Measurements from ENCODE around the gene NPIPB13. TPM values are rescaled to one million over a fixed set of nuclear protein-coding genes. Genes with fewer than 3 reads are reported as not detected.
"Not testable (repeated sequence)": the region's sequence is repeated elsewhere in the genome, so short reads cannot be mapped to it uniquely, and the experiment has no call there.

Gene NPIPB13
- polyA plus RNA-seq, 1 donor from 2014 or later: 3.9 TPM

GRCh38 chr16:30205541-30206236, 42.6 kb downstream of the NPIPB13 start:
- H4K20me1 ChIP-seq (ENCODE audit: insufficient read depth); H3K36me3 ChIP-seq (ENCODE audit: insufficient read depth, low read length); H3K4me3 ChIP-seq (ENCODE audit: low read length); H3F3A ChIP-seq (ENCODE audit: insufficient read depth, low read length, poor library complexity, severe bottlenecking); H3K9ac ChIP-seq (ENCODE audit: low read length); H3K79me2 ChIP-seq (replicated peaks; ENCODE audit: insufficient read depth, low read length); H2AFZ ChIP-seq (ENCODE audit: low read depth, low read length); H3K9me2 ChIP-seq (ENCODE audit: insufficient read depth, low read length); H3K27me3 ChIP-seq (ENCODE audit: insufficient read depth, low read depth, low read length); H3K27ac ChIP-seq (ENCODE audit: low read length); H3K9me3 ChIP-seq (ENCODE audit: low read length); H3K4me2 ChIP-seq (ENCODE audit: low read length): not testable (repeated sequence)

GRCh38 chr16:30199608-30200343, 48.5 kb downstream of the NPIPB13 start:
- not testable (repeated sequence) for H3K36me3 ChIP-seq (ENCODE audit: insufficient read depth, low read length); H3K4me3 ChIP-seq (ENCODE audit: low read length); H3K4me2 ChIP-seq (ENCODE audit: low read length); H3K9me3 ChIP-seq (ENCODE audit: low read length); H4K20me1 ChIP-seq (ENCODE audit: insufficient read depth); H3F3A ChIP-seq (ENCODE audit: insufficient read depth, low read length, poor library complexity, severe bottlenecking); H3K9ac ChIP-seq (ENCODE audit: low read length); H2AFZ ChIP-seq (ENCODE audit: low read depth, low read length); H3K79me2 ChIP-seq (replicated peaks; ENCODE audit: insufficient read depth, low read length); H3K27me3 ChIP-seq (ENCODE audit: insufficient read depth, low read depth, low read length); H3K9me2 ChIP-seq (ENCODE audit: insufficient read depth, low read length); H3K27ac ChIP-seq (ENCODE audit: low read length)

GRCh38 chr16:30199049-30199448, 49.2 kb downstream of the NPIPB13 start, which contains the start of gene SULT1A3:
SULT1A3 (plus strand) TSS chr16:30199255; CDS start chr16:30200729, 1,474 bp downstream.
- H3F3A ChIP-seq (ENCODE audit: insufficient read depth, low read length, poor library complexity, severe bottlenecking); H3K79me2 ChIP-seq (replicated peaks; ENCODE audit: insufficient read depth, low read length); H3K4me2 ChIP-seq (ENCODE audit: low read length); H3K9me3 ChIP-seq (ENCODE audit: low read length); H3K9me2 ChIP-seq (ENCODE audit: insufficient read depth, low read length); H4K20me1 ChIP-seq (ENCODE audit: insufficient read depth); H3K27ac ChIP-seq (ENCODE audit: low read length); H2AFZ ChIP-seq (ENCODE audit: low read depth, low read length); H3K27me3 ChIP-seq (ENCODE audit: insufficient read depth, low read depth, low read length); H3K36me3 ChIP-seq (ENCODE audit: insufficient read depth, low read length); H3K9ac ChIP-seq (ENCODE audit: low read length); H3K4me3 ChIP-seq (ENCODE audit: low read length): not testable (repeated sequence)

Small RNAs within 50 kb of the gene (small RNA-seq; reads per million reads assigned to genes)
- 0 reads per million in 3 experiments for gene AC106782.4

Other genes with a start within 250 kb of the NPIPB13 start
- gene DOC2A, start 237.5 kb downstream of the NPIPB13 start, polyA plus RNA-seq: 7.3 and 8.5 TPM in 2 replicates
- gene C16orf92, start 225.3 kb downstream of the NPIPB13 start, polyA plus RNA-seq: not detected in 2 replicates
- gene TLCD3B, start 217.2 kb downstream of the NPIPB13 start, polyA plus RNA-seq: 18.9 and 21.7 TPM in 2 replicates
- 59.3 and 71.3 TPM in 2 replicates for gene ALDOA, start 182.7 kb downstream of the NPIPB13 start, polyA plus RNA-seq
- gene PPP4C, start 172.5 kb downstream of the NPIPB13 start, polyA plus RNA-seq: 173 and 184 TPM in 2 replicates
- gene TBX6, start 156.6 kb downstream of the NPIPB13 start, polyA plus RNA-seq: not detected in 2 replicates
- gene YPEL3, start 152.3 kb downstream of the NPIPB13 start, polyA plus RNA-seq: 76.9 and 90.1 TPM in 2 replicates
- gene GDPD3, start 134.9 kb downstream of the NPIPB13 start, polyA plus RNA-seq: 2.7 and 3.6 TPM in 2 replicates
- gene MAPK3, start 125.3 kb downstream of the NPIPB13 start, polyA plus RNA-seq: 18.5 and 20.2 TPM in 2 replicates
- 106 and 107 TPM in 2 replicates for gene CORO1A, start 64.9 kb downstream of the NPIPB13 start, polyA plus RNA-seq
- 394 and 487 TPM in 2 replicates for gene BOLA2B, start 54.8 kb downstream of the NPIPB13 start, polyA plus RNA-seq
- 22.8 and 43.4 TPM in 2 replicates for gene SLX1A, start 54.6 kb downstream of the NPIPB13 start, polyA plus RNA-seq
- 12.1 and 13.2 TPM in 2 replicates for gene SULT1A3, start 49.2 kb downstream of the NPIPB13 start, polyA plus RNA-seq
- 76.3 and 83.3 TPM in 2 replicates for gene CD2BP2, start 106.8 kb upstream of the NPIPB13 start, polyA plus RNA-seq
- gene TBC1D10B, start 122.0 kb upstream of the NPIPB13 start, polyA plus RNA-seq: 24.1 and 32.5 TPM in 2 replicates
- not detected in 2 replicates for gene MYL11, start 126.3 kb upstream of the NPIPB13 start, polyA plus RNA-seq
- 0.38 TPM in 1 of 2 replicates, not detected in the other for gene SEPTIN1, start 134.1 kb upstream of the NPIPB13 start, polyA plus RNA-seq
- 42.3 and 48.9 TPM in 2 replicates for gene ZNF48, start 146.9 kb upstream of the NPIPB13 start, polyA plus RNA-seq
- 10.2 and 11.7 TPM in 2 replicates for gene ZNF771, start 159.1 kb upstream of the NPIPB13 start, polyA plus RNA-seq
- 47.3 and 60.4 TPM in 2 replicates for gene DCTPP1, start 181.6 kb upstream of the NPIPB13 start, polyA plus RNA-seq
- 9.8 and 11.1 TPM in 2 replicates for gene SEPHS2, start 197.4 kb upstream of the NPIPB13 start, polyA plus RNA-seq
- gene ITGAL, start 224.3 kb upstream of the NPIPB13 start, polyA plus RNA-seq: not detected in 2 replicates

Data from neural cell (in vitro differentiated cells).